ENCODE data around the gene JAM3.

- TF ChIP-seq POLR2AphosphoS5 (IDR thresholded peaks at IDR 0.05) (no peak), POLR2A (IDR thresholded peaks at IDR 0.05; ENCODE audit: low read depth) (no peak), CTCF (IDR thresholded peaks at IDR 0.05) (no peak), EP300 (IDR thresholded peaks at IDR 0.05) (no peak)
Measured at GRCh38 chr11:134072844-134073243, 4.0 kb downstream of the JAM3 start.

Data from esophagus muscularis mucosa (tissue), 4 donors.